Posterior vena cava (tissue), 2 donors: ENCODE data around the gene LILRA5. TPM values are rescaled to one million over a fixed set of nuclear protein-coding genes. Genes with fewer than 3 reads are reported as not detected.
"Not testable (repeated sequence)": the region's sequence is repeated elsewhere in the genome, so short reads cannot be mapped to it uniquely, and the experiment has no call there.

ENCODE experiments used
- DNase-seq: peaks from one replicate; pipeline ENCODE4 v3.0.0-alpha.2; 2020; ENCODE audit warnings: low spot score
- intact Hi-C, 2 donors: fragments of 100-400 bp; cut with DNase I; formaldehyde crosslinking; loops; one replicate each; pipeline versions ENCODE4 v1.14.1 to v1.14.2; 2022 to 2023
- total RNA-seq, 2 donors: library from RNA; stranded (reverse); fragmentation: NEBNext Ultra II Directional; extraction: Animal tissue kit (Norgen Biotek cat#: 25700); gene quantifications; one replicate each; pipeline ENCODE4 v1.2.1, GENCODE V29; 2021
- donor health status: DM: yes; HTN: yes; CAD: no.
- donor health status: DM: yes; HTN: yes; CAD: no.

Gene LILRA5
- total RNA-seq, 2 donors from 2014 or later: 6.2 to 11.7 TPM

DNA sequence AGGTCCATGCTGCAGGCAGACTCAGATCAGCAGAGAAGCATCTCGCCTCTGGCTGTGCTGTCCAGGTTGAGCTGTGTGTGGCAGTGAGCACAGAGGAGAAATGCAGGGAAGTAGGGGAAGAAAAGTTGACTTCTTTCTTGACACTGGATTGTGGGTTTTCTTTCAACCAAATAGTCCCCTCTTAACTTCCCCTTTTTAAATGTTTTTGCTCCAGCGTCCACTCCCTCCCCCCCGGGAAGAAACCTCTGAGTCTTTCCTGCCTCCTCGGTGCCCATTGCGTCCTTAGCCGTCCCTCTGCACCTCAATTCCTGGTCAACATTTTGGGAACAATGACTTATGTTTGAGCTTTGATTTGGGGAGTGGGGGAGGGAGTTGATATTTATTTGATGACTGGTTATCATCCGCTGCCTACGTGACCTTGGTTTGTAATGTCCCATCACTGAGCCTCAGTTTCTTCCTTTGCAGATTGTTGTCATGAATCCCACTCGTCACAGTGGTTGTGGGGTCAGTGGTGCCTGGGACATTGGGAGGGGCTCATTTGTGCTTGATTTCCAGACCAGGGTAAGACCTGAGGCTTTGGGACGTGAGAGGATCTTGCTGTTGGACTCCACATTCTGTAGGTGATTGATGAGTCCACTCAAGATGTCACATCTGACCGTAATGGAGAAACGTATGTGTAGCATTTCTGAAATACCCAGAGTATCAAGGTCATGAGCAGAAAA lies 31.8 kb downstream of the LILRA5 start, which contains the start of gene LILRB2:
TSS of gene LILRB2 (minus strand) at position 104 of the 722 bp plus-strand sequence. CDS start 614 bp downstream, outside the sequence.
- no peak for DNase-seq

DNA sequence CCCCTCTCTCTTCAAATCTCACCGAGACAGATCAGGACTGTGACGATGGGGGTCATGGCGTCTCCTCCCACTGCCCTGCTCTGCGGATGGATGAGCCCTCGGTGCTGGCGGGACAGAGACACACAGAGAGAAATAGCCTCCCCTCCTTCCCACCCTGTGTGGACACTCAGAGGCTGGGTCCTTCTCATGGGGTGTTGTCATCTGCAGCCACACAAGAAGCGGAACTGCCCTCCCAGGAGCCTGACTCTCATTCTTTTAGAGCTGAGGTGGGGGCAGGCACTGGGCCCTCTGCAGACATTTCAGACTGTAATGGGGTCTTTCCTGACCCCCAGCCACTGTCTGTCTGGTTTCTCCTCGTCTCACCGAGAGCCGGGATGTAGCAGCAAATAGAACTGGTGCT lies 32.5 kb downstream of the LILRA5 start:
- DNase-seq, intact Hi-C loops: not testable (repeated sequence)

More for the DNA sequence above, 31.8 kb downstream of the LILRA5 start, which contains the start of gene LILRB2:
- intact Hi-C loops: no loop called here

DNA sequence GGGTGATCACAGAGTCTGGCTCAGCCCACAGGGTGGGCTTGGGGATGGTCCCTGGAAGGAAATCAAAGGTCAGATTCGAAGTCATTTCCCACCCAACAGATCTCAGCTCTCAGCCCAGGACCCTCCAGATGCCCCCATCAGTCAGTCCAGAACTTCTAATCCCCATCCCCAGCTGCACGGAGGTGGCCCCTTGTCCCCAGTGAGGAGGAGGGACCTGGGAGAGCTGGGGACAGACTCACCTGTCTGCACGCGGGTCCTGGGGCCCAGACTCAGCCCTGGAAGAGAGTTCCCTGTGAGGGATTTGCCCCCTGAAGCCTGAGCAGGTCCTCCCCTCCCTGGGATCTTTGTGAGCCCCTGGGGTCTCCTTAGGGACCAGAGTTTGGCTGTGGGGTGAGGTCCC lies 32.9 kb downstream of the LILRA5 start:
- intact Hi-C loops: not testable (repeated sequence)

DNA sequence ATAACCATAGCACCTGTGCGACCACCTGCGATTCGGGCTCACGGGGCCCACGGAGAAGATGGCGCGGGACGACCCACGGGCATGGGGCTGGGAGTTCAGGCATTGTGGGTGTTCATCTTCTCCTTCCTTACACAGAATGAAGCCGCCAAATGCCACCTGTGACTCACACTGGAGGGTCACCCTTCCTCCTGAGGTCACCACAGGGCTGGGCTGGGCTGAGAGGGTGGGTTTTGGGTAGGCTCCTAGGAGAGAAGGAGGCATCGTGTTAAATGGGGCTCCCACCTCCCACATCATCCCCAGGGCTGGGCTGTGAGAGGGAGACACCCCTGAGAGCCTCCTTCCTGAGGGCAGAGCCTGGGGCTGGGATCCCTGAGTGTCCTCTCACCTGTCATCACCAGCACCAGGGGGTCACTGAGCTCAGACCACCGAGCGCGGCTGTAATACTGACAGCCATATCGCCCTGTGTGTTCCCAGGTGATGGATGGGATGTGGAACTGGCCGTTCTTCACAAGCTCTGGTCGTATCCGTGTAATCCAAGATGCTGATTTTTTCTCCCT lies 33.5 kb downstream of the LILRA5 start:
- intact Hi-C loops: no loop called here
- DNase-seq: no peak

More for the DNA sequence above, 32.9 kb downstream of the LILRA5 start:
- DNase-seq: not testable (repeated sequence)

DNA sequence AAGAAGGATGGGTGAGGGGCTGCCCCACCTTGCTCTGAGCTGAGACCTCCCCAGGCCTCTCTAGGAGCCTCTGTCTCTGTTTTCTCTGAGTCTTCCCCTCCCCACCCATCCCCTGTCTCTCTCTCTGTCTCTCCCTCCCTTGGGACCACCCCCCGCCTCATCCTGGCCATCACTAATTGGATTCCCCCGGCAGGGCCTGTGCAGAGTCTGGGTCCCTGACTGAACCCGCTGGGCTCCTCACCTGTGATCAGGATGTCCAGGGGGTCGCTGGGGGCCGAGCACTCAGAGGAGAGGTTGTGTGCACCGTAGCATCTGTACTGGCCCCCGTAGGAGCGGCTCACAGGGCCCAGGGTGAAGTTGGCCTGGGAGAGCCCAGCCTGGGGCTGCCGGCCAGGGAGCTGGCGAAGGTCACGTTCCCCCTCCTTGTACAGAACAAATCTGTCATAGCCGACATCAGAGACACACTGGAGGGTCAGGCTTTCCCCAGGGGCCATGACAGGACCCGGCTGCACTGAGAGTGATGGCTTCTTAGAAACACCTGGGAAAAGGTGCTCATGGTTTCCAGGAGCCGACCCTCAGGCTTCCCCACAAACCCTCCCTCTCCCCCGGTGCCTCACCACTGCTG lies 34.3 kb downstream of the LILRA5 start:
- intact Hi-C loops, DNase-seq: not testable (repeated sequence)

DNA sequence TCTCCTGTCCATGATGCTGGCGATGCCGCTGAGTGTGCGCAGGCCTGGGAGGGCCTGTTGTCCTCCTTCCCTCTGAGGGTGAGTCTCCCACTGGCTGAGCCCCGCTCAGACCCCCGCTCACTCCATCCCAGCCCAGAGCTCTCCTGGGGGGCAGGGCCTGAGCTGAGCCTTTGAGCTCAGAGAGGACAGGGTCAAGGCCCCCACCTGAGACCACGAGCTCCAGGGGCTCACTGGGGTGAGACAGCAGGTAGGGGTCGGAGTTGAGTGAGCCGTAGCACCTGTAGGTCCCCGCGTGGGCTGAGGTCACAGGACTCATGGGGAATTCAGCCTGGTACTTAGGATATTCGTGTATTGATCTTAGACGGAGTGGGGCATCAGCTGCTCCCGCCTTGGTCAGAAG lies 34.9 kb downstream of the LILRA5 start:
- DNase-seq, intact Hi-C loops: not testable (repeated sequence)

DNA sequence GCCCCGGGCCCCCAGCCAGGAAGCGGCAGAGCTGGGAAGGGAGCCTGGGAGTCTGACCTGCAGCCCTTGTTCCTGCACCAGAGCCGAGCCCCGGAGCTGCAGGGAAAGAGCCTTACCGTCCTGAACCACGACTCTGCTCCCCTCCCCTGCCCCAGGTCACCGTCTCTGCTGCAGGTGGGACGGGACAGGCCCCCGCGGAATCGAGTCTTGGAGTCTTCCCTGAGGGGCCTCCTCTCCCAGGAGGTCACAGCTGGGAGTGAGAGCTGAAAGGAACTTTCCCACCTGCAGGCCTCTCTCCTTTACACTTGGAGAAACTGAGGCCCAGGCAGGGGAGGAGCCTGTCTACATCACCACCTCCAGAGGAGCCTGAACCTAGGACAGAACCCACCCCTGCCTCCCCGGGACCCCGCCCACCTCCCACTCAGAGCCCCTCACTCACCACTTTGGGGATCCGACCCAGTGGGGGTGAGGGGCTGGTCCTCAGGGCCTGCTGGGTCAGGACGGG lies 35.8 kb downstream of the LILRA5 start:
- intact Hi-C loops: not testable (repeated sequence)

DNA sequence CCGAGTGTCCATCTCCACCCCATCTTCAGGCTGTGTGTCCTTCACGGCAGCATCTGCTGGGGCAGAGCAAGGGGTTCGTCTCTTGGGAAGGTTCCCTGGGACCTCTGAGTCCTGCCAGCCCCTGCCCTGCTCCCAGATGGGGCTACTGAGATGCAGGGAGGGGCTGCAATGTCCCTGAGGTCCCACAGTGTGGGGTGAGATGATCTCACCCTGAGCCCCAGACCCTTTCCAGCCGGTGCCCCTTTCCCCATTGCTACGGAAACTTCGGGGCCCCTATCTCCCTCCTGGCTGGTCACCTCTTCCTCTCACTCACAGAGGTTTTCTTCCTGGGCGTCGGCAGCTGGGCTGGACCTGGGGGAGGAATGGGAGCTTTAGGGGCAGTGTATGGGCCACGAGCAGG lies 37.0 kb downstream of the LILRA5 start:
- intact Hi-C loops: no loop called here
- no peak for DNase-seq

More for the DNA sequence above, 35.8 kb downstream of the LILRA5 start:
- not testable (repeated sequence) for DNase-seq

DNA sequence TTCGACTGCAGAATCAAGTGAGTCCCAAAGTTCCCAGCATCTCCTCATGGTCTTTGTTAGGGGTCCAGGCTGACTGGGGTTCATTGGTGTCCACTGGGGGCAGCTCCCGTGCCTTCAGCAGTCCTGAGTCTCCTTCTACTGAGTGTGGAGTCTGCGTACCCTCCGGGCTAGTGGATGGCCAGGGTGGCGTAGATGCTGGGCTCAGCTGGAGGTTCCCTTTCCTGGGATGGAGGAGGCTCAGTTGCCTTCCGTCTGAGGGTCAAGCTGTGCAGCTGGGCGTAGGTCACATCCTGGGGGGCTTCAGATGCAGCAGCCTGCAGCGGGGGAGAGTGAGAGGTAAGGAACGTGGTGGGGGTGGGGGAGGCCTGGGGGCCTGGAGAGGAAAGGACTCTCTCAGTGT lies 38.5 kb downstream of the LILRA5 start:
- intact Hi-C loops, DNase-seq: not testable (repeated sequence)

DNA sequence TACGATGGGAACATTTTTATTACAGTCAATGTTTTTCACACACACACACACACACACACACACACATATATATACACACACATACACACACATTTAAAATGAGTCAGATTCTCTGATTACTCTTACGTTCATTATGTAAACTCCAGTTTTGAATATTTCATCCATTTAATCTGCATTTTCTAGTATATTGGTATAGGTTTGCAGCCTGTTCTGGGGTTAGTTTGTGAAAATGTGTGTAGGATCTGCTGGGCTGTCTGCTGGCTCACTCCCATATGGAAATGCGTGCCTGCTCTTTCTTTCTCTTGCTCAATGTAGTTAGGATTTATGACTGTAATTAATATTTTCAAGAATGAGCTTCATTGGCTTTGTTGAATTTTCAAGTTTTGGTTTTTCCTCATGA lies 39.1 kb downstream of the LILRA5 start:
- no peak for DNase-seq
- intact Hi-C loops: no loop called here

DNA sequence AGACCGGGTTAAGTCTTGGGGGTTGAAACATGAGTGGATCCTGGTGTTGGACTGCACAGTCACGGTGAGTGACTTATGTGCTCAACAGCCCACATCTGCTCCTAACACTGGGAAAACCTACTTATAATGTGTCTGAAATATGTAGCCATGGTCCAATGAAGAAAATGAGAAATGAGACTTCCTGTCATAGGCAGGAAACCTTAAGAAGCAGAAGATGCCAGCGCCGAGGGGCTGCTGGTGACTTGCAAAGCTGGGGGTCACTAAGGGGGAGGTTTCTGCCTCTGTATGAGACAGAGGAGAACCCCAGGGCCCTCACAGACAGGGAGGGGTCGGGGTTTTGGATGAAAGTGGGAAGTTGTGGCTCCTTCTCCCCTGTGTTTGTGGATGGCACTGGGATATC lies 40.8 kb downstream of the LILRA5 start:
- intact Hi-C loops, DNase-seq: not testable (repeated sequence)

DNA sequence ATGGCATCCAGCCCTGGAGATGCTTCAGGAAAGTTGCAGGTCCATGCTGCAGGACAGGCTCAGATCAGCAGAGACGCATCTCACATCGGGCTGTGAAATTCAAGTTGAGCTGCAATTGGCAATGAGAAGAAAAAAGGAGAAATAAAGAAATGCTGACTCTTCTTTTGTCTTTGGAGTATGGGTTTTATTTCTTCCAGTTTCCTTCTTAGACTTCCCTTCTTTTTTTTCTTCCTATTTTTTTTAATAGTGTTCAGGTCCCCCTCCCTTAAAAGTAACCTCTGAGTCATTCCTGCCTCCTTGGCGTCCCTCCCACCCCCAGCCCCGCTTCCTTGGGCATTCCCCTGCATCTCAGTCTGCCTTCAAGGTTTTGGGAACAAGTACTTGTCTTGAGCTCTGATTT lies 41.4 kb downstream of the LILRA5 start:
- not testable (repeated sequence) for DNase-seq

DNA sequence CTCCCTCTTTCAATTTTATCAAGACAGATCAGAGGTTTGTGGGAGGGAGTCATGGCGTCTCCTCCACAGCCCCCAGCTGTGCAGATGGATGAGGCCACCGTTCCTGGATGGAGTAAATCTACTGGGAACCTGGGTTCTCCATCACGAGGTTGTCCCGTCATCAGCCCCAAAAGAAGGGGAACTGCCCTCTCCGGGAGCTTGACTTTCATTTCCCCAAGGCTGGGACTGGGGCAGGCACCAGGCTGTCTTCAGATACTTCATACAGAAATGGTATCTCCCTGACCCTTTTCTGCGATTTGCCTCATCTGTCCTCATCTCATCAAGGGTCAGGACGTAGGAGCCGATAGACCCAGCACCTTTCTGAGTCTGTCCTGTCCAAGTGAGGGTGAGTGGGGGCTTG lies 41.9 kb downstream of the LILRA5 start:
- DNase-seq: no peak
- intact Hi-C loops: no loop called here

More for the DNA sequence above, 41.4 kb downstream of the LILRA5 start:
- intact Hi-C loops: not testable (repeated sequence)

DNA sequence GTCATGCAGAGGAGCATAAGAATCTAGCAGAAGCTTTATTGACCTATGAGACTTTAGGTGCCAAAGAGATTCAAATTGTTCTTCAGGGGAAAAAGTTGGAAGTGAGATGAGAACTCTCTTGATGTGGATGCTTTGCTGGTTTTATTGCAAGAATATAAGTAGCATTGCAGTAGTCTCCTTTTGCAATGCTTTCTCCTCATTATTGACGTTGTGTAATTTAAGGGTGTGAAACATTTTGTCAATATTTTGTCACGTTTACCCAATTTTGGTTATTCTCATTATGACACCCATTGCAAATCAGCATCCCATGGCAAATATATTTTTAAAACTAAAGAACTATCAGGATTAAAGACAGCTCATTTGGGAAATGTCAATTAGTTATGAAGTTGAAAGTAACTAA lies 44.0 kb downstream of the LILRA5 start:
- intact Hi-C loops: no loop called here
- DNase-seq: no peak

DNA sequence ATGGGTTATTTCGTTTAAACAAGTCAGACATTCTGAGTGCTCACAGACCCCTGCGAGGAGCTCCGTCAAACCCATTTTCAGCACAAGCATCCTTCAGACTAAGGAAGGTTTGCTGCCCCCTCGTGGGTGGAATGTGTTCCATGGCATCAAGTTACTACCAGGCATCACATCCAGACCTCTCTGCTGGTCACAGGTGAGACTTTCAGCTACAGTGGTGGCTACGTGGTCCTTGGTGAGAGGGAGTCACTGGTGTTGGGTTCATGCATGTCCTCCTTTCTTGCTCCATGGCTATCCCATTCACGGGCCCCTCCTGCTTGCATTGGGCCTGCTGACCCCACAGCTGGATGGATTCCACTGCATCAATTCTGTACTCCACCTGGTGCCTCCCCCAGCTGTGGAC lies 46.8 kb downstream of the LILRA5 start:
- intact Hi-C loops: no loop called here

DNA sequence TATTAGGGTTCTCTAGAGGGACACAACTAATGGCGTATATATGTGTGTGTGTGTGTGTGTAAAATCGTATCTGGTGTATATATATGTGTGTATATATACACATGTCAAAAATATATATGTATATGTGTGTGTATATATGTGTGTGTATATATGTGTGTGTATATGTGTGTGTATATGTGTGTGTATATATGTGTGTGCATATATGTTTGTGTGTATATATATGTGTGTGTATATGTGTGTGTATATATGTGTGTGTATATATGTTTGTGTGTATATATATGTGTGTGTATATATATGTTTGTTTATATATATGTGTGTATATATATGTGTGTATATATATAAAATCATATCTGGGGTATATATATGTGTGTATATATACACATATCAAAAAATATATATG lies 50.5 kb downstream of the LILRA5 start:
- intact Hi-C loops: no loop called here
- no peak for DNase-seq

More for the DNA sequence above, 46.8 kb downstream of the LILRA5 start:
- DNase-seq: no peak

DNA sequence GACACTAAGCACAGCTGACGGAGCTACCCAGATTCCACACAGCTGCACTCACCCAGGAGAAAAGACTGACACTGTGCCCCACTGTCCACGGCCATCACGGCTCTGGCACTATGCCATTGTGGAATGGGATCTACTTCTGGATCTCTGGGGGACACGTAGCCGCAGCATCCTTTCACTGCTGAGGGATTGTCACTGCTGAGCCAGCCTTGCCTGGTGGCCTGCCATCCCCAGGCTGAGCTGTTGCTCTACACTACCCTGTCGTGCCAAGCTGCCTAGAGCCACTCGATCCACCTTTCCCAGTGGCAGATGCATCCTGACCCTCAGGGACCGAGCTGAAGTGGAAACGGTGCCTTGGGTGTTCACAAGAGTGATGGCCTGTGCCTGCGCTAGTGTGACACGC lies 50.9 kb downstream of the LILRA5 start:
- intact Hi-C loops: no loop called here

DNA sequence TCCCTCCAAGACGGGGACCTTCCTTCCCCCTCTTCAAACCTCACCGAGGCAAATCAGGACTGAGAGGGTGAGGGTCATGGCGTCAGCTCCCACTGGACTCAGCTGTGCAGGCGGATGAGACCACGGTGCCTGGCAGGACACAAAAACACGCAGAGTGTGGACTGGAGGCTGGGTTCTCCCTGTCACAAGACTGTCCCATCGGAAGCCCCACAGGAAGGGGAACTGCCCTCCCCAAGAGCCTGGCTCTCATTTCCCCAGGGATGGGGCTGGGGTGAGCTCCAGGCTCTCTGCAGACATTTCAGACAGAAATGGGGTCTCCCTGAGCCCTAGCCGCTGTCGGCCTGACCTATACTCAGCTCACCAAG lies 55.9 kb downstream of the LILRA5 start, which contains the start of gene LILRB5:
TSS of gene LILRB5 (minus strand) at position 158 of the 365 bp plus-strand sequence. CDS start at position 78, 80 bp downstream.
- DNase-seq: no peak

More for the DNA sequence above, 50.9 kb downstream of the LILRA5 start:
- DNase-seq: peak; percentile 36

More for the DNA sequence above, 55.9 kb downstream of the LILRA5 start, which contains the start of gene LILRB5:
- intact Hi-C loops: no loop called here
